ENCODE measurements around the gene KANSL1.

Gene KANSL1

DNA sequence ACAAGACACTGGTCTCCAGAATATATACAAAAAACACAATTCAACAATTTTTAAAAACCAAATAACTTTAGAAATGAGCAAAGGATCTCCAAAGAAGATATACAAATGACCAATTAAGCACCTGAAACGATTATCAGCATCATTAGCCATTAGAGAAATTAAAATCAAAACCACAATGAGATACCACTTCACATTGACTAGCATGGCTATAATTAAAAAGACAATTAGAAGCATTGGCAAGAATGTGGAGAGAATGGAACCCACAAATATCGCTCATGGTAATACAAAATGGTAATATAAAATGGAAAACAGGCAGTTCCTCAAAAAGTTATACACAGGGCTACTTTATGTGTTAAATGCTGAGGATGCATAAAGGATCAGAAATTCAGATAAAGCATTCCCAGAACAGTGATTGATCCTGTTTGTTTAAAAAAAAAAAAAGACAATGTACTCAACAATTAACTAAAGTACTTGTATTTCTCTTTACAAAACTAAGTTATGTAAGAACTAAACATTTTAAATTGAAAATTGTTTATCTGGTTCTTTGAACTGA lies 52.5 kb downstream of the KANSL1 start:
- no peak for DNase-seq (ENCODE audit: low read depth)

DNA sequence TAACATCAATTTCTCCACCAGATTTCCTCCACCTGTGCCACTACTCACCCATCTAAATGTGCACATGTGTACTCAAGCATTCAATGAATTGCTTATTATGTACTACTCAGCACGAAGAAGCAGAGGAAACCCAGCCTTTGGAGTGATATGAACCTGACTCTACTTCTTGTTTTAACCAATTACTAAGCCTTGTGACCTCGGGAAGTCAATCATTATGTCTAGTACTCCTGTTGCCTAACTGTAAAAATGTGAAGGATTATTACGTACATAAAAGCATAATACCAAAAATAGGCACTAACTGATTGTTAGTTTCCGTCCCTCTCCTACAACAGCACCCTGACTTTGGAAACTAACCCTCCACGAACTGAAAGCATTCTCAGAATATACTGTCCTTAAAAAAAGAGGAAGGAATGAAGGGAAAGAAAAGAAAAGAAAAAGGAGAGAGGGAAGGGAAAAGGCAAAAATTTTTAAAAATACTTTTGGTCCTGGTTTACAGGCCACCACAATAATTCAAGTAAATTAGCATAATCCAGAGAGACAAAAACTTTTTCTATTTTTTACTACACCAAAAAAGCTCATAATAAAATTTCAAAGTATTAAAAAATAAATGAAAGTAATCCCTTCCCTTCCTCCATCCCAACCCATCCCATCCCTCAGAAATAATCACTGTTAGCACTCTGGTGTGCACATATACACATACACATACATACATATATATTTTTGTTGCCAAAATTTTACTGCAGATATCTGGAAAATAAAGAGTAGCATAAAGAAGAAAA lies 53.6 kb downstream of the KANSL1 start:
- DNase-seq (ENCODE audit: low read depth): no peak

DNA sequence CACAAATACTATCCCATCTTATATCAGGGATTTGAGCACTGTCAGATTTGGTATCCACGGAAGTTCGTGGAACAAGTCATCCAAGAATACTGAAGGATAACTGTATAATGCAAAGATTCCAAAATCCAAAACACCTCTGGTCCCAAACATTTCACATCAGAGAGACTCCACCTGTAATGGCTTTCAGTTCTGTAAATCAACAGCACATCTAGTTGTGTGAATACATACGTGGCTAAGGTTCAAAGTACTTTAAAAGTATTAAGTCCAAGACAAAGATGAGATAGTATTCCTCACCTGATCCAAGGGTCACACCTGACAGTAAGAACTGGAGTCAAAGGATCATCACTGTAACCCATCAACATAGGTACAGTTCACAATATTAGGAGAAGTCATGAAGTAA lies 54.8 kb downstream of the KANSL1 start:
- DNase-seq (ENCODE audit: low read depth): no peak

DNA sequence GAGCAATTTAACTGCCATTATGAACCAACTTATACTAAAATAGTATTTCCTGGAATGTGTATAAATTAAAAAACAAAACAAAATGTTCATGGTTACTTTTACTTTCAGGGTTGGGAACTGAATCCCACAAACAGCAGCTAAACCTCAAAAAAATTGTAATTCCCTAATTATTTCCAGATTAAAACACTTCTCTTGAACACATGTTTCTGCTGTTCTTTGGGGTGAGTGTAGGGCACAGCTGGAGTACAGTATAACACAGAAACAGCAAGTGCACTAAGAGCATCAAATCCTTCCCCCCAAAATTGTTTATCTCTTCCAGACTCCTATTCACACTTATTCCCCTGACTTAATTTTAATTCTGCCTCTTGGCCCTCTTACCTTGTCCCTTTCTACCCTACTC lies 56.4 kb downstream of the KANSL1 start:
- no peak for DNase-seq (ENCODE audit: low read depth)

DNA sequence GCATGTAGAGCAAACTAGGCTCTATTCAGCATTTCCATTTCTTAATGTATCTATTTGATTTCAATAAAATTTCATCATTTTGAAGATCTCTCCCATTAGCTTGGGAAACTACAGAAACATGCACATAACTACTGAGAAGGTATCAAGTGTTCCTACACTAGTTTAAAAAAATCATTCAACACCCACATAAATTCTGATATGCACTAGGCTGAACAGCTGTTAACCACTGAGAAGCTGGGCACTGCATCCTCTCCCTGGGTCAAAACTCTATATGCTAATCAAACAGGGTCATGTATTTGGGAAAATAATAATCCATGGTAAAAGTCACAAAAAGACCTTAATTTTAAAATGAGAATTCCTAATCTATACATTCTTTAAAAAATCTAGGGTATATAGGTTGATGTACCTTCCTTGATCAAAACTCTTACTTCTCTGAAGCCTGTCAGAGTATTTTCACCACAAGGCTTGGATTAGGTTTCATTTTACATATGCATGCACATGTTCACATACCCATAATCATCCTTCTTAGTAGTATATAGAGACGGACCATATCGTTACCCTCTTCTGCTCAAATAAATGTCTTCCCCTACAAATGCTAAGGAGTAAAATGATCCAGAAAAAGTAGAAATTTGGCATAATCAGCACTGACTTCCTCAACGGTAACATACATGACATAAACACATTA lies 57.2 kb downstream of the KANSL1 start:
- no peak for DNase-seq (ENCODE audit: low read depth)

DNA sequence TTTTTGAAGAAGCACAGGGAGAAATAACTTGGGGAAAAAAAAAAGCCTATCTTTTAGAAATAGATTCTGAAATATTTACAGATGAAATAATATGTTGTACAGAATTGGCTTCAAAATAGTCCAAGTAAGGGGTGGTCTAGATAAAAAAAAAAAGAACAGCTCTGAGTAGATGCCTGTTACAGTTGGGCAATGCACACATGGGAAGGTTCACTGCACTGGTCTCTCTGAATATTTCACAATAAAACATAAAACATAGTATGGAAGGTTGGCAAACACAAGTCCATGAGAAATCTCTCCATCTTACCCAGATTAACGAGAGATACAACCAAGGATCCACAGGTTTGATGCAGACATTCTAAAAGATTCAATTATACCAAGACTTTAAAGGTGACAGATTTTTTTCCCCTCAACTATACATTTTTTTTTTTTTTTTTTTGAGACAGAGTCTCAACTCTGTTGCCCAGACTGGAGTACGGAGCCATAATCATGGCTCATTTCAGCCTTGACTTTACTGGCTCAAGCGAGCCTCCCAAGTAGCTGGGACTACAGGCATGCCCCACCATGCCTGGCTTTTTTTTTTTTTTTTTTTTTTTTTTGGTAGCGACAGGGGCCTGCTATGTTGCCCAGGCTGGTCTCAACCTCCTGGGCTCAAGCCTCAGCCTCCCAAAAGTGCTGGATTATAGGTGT lies 58.0 kb downstream of the KANSL1 start:
- DNase-seq (ENCODE audit: low read depth): no peak

DNA sequence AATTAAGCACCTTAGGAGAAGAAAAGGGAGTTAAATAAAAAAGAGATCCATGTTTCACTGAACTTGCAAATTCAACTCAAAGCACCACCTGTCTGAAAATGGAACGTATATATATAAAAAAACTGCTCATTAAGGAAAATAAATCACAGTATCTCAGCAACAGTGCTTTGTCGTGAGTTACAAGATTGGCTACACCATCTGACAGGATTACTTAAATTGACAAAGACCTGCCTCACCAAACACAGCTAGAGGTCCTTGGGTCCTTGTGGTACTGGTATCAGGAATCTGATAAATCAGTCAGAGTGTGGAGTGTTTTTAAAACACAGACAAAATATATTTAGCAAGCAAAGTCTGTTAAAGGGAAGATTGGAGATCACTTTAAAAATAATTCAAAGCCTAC lies 63.9 kb downstream of the KANSL1 start:
- DNase-seq (ENCODE audit: low read depth): no peak

DNA sequence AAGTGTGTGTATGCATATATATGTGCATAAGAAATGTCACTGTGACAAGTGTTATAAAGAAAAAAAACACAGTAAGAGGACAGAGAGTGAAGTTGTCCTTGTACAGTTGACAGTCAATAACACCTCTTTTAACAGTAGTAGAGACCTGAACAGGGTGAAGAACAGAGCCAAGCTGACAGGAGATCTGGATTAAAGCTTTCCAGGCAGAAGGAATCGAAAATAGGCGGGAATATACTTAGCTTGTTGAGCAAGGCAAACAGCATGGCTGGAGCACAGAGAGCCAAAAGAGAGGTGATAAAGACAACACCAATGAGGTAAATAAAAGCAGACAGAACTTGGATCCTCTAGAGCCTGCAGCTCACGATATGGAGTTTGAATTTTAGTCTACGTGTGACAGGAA lies 64.8 kb downstream of the KANSL1 start:
- DNase-seq (ENCODE audit: low read depth): no peak

DNA sequence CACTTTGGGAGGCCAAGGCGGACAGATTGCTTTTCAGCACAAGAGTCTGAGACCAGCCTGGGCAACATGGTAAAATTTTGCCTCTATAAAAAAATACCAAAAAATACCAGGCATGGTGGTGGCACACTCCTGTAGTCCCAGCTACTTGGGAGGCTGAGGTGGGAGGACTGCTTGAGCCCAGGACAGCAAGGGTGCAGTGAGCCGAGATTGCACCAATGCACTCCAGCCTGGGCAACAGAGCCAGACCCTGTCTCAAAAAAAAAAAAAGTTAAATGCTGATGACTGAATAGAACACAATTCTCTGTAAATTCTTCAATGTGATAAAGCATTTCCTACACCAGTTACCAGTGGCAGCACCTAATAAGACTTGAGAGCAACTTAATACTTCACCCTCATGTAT lies 65.7 kb downstream of the KANSL1 start:
- no peak for DNase-seq (ENCODE audit: low read depth)

DNA sequence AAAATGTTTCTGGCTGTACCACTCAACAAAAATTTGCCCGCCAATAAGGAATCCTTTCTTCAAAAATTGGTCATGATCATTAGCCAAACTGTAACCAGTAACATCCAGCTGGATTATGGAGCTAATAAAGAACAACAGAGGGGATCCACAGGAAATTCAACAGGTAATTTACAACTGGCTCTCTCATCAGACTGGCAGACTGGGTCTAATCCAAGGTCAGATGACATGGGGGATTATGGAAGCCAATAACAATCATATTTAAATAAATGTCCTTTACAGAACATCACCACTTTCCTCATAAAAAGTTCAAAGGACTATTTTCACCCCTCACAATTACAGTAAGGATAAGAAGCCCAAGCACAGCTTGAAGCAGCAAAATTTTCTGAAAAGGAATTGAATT lies 66.4 kb downstream of the KANSL1 start:
- no peak for DNase-seq (ENCODE audit: low read depth)

DNA sequence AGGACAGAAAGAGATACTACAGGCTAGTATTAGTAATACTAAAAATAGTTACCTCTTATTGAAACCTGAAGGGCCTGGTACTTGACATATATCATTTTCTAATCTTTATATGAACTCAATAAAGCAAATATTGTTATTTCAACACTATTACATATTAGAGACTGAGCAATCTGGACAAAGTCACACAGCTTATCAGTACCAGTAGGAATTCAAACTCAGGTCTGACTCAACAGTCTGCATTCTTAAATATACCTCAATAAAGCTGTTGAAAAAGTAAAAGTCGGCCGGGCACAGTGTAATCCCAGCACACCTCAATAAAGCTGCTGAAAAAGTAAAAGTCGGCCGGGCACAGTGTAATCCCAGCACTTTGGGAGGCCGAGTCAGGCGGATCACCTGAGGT lies 67.4 kb downstream of the KANSL1 start:
- no peak for DNase-seq (ENCODE audit: low read depth)

DNA sequence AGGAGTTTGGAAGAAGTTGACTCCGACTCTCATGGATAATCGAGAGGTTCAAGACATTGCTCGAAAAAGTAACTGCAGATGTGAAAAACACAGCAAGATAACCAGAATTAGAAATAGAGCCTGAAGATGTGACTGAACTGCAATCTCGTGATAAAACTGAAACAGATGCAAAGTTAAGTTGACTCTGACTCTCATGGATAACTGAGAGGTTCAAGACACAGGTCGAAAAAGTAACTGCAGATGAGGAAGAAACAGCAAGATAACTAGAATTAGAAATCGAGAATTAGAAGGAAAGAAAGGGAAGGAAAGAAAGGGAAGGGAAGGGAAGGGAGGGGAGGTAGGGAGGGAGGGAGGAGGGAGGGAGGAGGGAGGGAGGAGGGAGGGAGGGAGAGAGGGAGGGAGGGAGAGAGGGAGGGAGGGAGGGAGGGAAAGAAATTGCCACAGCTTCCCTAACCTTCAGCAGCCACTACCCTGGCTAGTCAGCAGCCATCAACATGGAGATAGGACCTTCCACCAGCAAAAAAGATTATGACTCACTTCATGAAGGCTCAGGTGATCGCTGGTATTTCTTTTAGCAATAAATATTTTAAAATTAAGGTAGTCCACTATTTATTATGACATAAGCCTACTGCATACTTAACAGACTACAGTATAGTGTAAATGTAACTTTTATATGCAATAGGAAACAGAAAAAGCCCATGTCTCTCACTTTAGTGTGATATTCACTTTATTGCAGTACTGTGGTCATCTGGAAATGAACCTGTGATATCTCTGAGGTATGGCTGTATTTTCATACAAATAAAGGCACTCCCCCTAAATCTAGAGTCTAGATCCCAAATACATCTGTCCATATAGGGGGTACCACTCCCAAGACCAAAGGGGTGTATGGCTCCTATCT lies 68.3 kb downstream of the KANSL1 start:
- DNase-seq (ENCODE audit: low read depth): no peak

DNA sequence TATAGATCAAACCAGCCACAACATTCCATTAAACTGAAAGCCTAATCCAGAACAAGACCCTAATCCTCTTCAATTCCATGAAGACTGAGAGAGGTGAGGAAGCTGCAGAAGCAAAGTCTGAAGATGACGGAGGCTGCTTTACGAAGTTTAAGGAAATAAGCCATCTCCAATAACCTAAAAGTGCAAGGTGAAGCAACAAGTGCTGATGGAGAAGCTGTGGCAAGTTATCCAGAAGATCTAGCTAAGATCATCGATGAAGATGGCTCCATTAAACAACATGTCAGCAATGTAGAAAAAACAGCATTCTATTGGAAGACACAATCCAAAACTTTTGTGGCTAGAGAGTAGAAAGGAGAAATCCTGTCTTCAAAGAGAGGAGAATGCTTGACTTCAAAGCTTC lies 69.6 kb downstream of the KANSL1 start:
- DNase-seq (ENCODE audit: low read depth): no peak

DNA sequence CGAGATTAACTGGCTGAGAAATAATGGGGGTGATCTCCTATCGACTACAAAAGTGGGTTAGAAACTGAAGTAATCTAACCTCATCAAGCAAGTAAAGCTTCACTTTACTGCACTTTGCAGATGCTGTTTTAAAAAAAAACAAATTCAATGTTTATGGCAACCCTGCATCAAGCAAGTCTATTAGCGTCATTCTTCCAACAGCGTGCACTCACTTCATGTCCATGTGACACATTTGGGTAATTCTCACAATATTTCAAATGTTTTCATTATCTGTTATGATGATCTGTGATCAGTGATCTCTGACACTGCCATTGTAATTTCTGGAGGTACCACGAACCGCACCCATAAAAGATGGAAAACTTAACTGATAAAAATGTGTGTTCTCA lies 70.8 kb downstream of the KANSL1 start:
- DNase-seq (ENCODE audit: low read depth): no peak

DNA sequence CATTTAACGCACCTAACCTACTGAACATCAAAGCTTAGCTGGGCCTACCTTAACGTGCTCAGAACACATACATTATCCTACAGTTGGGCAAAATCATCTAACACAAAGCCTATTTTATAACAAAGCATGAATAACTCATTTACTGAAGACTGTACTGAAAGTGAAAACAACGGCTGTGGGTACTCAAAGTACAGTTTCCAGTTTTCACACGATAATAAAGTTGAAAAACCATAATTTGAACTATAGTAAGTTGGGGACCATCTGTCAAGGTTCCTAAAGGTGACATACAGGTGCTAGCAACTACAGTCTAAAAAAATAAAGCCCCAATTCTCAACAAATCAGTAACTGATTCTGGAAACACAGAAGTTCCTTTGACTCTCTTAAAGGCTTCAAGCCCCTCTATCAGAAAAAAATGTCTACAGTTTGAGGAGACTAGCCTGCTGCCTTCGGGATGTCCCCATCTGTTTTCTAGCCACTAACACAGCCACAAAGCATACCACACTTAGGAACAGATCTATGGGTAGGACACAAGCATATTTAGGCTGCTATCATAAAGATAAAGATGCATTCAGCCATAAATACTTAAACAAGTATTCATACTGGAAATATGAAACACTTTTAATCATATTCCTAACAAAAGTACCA lies 71.3 kb downstream of the KANSL1 start:
- no peak for DNase-seq (ENCODE audit: low read depth)

DNA sequence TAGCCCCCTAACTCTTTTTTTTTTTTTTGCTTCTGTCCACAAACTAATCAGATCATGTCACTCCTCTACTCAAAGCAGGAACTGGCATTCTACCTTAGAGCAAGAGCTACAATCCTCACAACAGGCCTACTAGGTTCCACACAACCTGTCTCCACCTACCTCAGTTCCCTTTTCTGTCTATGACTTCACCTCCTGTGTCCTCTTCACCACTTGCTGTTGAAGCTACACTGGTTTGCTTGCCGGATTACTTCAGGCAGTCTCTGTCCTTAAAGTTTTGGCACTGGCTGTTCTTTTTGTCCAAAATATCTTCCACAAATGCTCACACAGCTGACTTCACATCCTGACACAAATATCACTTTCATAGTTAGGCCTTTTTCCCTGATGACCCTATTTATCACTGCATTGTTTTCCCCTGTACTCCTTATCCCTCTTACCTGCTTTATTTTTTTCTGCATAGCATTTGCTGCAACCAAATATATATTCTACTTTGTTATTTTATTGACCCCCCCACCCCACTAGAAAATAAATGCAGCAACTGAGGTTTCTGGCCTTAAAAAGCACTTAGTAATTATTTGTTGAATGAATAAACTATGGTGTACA lies 72.0 kb downstream of the KANSL1 start:
- DNase-seq (ENCODE audit: low read depth): no peak

DNA sequence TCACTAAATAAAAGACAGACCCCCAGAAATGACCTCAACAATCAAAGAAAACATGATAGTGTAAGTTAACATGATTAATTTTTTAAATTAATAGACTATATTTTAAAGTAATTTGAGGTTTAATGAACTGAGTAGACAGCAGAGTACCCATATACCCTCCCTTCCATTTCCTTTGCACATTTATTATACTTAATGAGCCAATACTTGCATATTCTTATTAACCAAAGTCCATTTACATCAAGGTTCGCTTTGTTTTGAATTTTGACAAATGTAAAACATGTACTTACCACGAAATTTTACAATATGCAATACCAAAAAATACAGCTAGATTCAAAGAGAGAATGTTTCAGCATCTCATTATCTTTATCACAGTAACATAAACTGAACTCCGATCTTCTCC lies 72.7 kb downstream of the KANSL1 start:
- no peak for DNase-seq (ENCODE audit: low read depth)

DNA sequence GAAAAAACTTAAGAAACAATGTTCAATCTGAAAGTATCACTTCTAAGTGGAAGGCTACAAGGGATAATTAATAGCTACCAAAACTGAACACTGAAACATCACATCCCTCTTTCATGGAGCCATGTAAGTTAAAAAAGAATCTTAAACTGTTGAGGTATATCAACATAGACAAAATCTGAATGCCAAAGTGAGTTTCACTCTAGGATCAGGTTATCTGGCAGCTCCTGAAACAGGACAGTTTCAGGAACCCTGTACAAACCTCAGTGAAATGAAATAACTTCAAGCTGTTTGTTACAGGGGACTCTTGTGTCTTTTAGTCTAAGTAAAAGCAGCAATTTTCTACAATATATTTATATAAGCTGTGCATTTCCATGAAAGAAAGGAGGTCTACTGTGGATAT lies 73.2 kb downstream of the KANSL1 start:
- no peak for DNase-seq (ENCODE audit: low read depth)

DNA sequence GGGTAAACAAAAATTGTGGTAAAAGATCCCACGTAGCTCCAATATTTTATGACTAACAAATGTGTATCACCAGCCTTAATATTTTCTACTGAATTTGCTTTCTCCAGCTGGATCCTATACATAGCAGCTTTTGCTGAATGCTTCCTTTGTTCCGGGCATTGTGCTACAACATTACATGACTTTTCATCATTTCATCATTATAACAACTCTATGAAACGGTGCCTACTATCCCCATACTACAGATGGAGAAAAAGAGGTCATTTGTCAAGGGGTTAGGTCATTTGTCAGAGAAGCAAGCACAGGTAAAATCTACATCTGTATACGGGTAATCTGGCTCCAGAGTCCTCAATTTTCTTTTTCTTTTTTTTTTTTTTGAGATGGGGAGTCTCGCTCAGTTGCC lies 74.3 kb downstream of the KANSL1 start:
- DNase-seq (ENCODE audit: low read depth): no peak

DNA sequence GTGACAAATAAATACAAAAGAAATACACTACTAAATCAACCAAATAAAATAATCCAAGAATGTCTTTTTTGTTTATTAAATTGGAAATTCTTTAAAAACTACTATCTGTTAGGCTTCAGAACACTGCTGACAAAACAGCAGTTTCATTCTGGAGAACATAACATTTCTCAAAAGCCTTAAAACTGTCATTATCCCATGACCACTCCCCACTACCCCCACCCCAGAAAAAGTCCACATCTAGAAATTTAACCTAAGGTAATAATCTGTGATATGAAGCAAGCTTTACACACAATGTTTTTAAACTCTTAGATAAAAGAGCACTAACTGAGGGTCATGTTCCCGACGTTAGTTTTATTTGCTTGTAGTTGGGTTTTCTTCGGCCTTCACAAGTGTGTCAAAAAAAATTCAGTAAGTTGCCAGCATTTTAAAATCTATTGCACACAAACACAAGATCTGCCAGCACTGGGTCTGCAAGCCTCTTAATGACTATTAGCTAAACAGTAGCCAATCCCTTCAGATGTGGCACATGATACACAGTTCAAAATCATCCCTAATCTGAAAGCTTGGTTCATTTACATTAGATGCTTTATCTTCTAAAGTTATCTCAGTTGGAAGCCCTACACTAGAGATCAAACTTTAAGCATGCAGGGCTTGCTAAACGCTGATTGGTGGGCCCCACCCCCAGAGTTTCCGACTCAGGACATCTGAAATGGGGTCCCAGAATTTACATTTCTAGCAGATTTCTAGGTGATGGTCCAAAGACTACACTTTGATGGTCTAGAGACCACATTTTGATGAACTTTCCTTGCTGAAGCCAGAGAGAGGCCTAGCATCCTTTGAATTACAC lies 75.2 kb downstream of the KANSL1 start:
- no peak for DNase-seq (ENCODE audit: low read depth)
